ENCODE data around the gene ABCC3.
A peak's percentile ranks its signal among the peaks of the same experiment; 100 is the strongest.

ABCC3 gene

GRCh38 chr17:50627036-50627781 lies 7.5 kb upstream of the ABCC3 start:
- no peak overlapping the region for H3K4me3 Mint-ChIP-seq
- peaks cover 68 to 95% of the 10 kb centered on the region in 2 donors for H3K27me3 Mint-ChIP-seq
- H3K27ac Mint-ChIP-seq: peak overlapping the region in 1 of 2 donors; percentile 54
- DNase-seq (no peak), ATAC-seq (replicated peaks) (no peak)
- no peaks in the 10 kb centered on the region for H3K36me3 Mint-ChIP-seq (ENCODE audit: insufficient read depth)
- no peaks in the 10 kb centered on the region for H3K9me3 Mint-ChIP-seq
- H3K4me1 Mint-ChIP-seq (ENCODE audit: low read depth in 2 of 2): peaks cover 0 to 13% of the 10 kb centered on the region in 2 donors

- ATAC-seq (replicated peaks): peak; percentile 52
- DNase-seq: no peak
- peak overlapping the region in 1 of 2 donors; percentile 54 for H3K27ac Mint-ChIP-seq
- H3K36me3 Mint-ChIP-seq (ENCODE audit: insufficient read depth): no peaks in the 10 kb centered on the region
- H3K4me1 Mint-ChIP-seq (ENCODE audit: low read depth in 2 of 2): peaks cover 0 to 13% of the 10 kb centered on the region in 2 donors
- H3K27me3 Mint-ChIP-seq: peaks cover 76 to 97% of the 10 kb centered on the region in 2 donors
- H3K4me3 Mint-ChIP-seq: peak overlapping the region in 1 of 2 donors; percentile 33
- no peaks in the 10 kb centered on the region for H3K9me3 Mint-ChIP-seq
Measured at GRCh38 chr17:50627782-50628601, 6.7 kb upstream of the ABCC3 start.

- H3K27me3 Mint-ChIP-seq: peaks cover 88 to 96% of the 10 kb centered on the region in 2 donors
- ATAC-seq (replicated peaks) (no peak), DNase-seq (no peak)
Measured at GRCh38 chr17:50629902-50630301, 4.8 kb upstream of the ABCC3 start.

GRCh38 chr17:50630524-50631194 lies 4.0 kb upstream of the ABCC3 start:
- no peak overlapping the region for H3K4me3 Mint-ChIP-seq
- DNase-seq (peak; percentile 47 to 56 (median 55)), ATAC-seq (replicated peaks) (peak; percentile 75)
- H3K27me3 Mint-ChIP-seq: peaks cover 82 to 94% of the 10 kb centered on the region in 2 donors
- no peak overlapping the region for H3K27ac Mint-ChIP-seq
- H3K9me3 Mint-ChIP-seq: no peaks in the 10 kb centered on the region
- H3K36me3 Mint-ChIP-seq (ENCODE audit: insufficient read depth): no peaks in the 10 kb centered on the region
- peaks cover 3 to 13% of the 10 kb centered on the region in 2 donors for H3K4me1 Mint-ChIP-seq (ENCODE audit: low read depth in 2 of 2)

More at GRCh38 chr17:50629902-50630301, 4.8 kb upstream of the ABCC3 start:
- Mint-ChIP-seq H3K36me3 (ENCODE audit: insufficient read depth) (no peaks in the 10 kb centered on the region), H3K4me1 (ENCODE audit: low read depth in 2 of 2) (peaks cover 3 to 13% of the 10 kb centered on the region in 2 donors), H3K4me3 (no peak overlapping the region), H3K9me3 (no peaks in the 10 kb centered on the region), H3K27ac (no peak overlapping the region)

- peaks cover 82 to 94% of the 10 kb centered on the region in 2 donors for H3K27me3 Mint-ChIP-seq
- no peak overlapping the region for H3K4me3 Mint-ChIP-seq
- peaks cover 7 to 13% of the 10 kb centered on the region in 2 donors for H3K4me1 Mint-ChIP-seq (ENCODE audit: low read depth in 2 of 2)
- ATAC-seq (replicated peaks) (no peak), DNase-seq (no peak)
- no peak overlapping the region for H3K27ac Mint-ChIP-seq
- H3K36me3 Mint-ChIP-seq (ENCODE audit: insufficient read depth): no peaks in the 10 kb centered on the region
- H3K9me3 Mint-ChIP-seq: no peaks in the 10 kb centered on the region
Measured at GRCh38 chr17:50631195-50631907, 3.3 kb upstream of the ABCC3 start.

GRCh38 chr17:50631908-50632571 lies 2.6 kb upstream of the ABCC3 start:
- ATAC-seq (replicated peaks) (no peak), DNase-seq (no peak)
- Mint-ChIP-seq H3K36me3 (ENCODE audit: insufficient read depth) (no peaks in the 10 kb centered on the region), H3K4me1 (ENCODE audit: low read depth in 2 of 2) (peaks cover 7 to 13% of the 10 kb centered on the region in 2 donors), H3K27me3 (peaks cover 82 to 94% of the 10 kb centered on the region in 2 donors), H3K4me3 (no peak overlapping the region), H3K9me3 (no peaks in the 10 kb centered on the region), H3K27ac (no peak overlapping the region)

GRCh38 chr17:50632637-50633036 lies 2.0 kb upstream of the ABCC3 start:
- H3K36me3 Mint-ChIP-seq (ENCODE audit: insufficient read depth): no peaks in the 10 kb centered on the region
- H3K4me1 Mint-ChIP-seq (ENCODE audit: low read depth in 2 of 2): peaks cover 7 to 17% of the 10 kb centered on the region in 2 donors
- no peaks in the 10 kb centered on the region for H3K9me3 Mint-ChIP-seq
- H3K27ac Mint-ChIP-seq: no peak overlapping the region
- DNase-seq: no peak
- ATAC-seq (replicated peaks): no peak
- H3K27me3 Mint-ChIP-seq: peaks cover 82 to 94% of the 10 kb centered on the region in 2 donors
- H3K4me3 Mint-ChIP-seq: no peak overlapping the region

- Mint-ChIP-seq H3K27me3 (peaks cover 84 to 94% of the 10 kb centered on the region in 2 donors), H3K27ac (no peak overlapping the region), H3K9me3 (no peaks in the 10 kb centered on the region), H3K4me1 (ENCODE audit: low read depth in 2 of 2) (peaks cover 7 to 10% of the 10 kb centered on the region in 2 donors), H3K36me3 (ENCODE audit: insufficient read depth) (no peaks in the 10 kb centered on the region), H3K4me3 (peak overlapping the region in 1 of 2 donors; percentile 26)
- no peak for DNase-seq
- ATAC-seq (replicated peaks): no peak
Measured at GRCh38 chr17:50633683-50634082, 998 bp upstream of the ABCC3 start.

- Mint-ChIP-seq H3K9me3 (no peaks in the 10 kb centered on the region), H3K4me1 (ENCODE audit: low read depth in 2 of 2) (peaks cover 7 to 10% of the 10 kb centered on the region in 2 donors), H3K36me3 (ENCODE audit: insufficient read depth) (no peaks in the 10 kb centered on the region), H3K4me3 (no peak overlapping the region), H3K27ac (no peak overlapping the region), H3K27me3 (peaks cover 71 to 85% of the 10 kb centered on the region in 2 donors)
- ATAC-seq (replicated peaks) (peak; percentile 7), DNase-seq (no peak)
Measured at GRCh38 chr17:50634915-50635731, 442 bp downstream of the ABCC3 start.

- Mint-ChIP-seq H3K27ac (no peak overlapping the region), H3K4me3 (no peak overlapping the region), H3K27me3 (peaks cover 66 to 80% of the 10 kb centered on the region in 2 donors), H3K36me3 (ENCODE audit: insufficient read depth) (no peaks in the 10 kb centered on the region), H3K9me3 (no peaks in the 10 kb centered on the region), H3K4me1 (ENCODE audit: low read depth in 2 of 2) (peaks cover 7 to 8% of the 10 kb centered on the region in 2 donors)
- no peak for ATAC-seq (replicated peaks)
- DNase-seq: no peak
Measured at GRCh38 chr17:50635732-50635981, 976 bp downstream of the ABCC3 start.

- no peak for ATAC-seq (replicated peaks)
- peaks cover 7 to 8% of the 10 kb centered on the region in 2 donors for H3K4me1 Mint-ChIP-seq (ENCODE audit: low read depth in 2 of 2)
- DNase-seq: no peak
- no peaks in the 10 kb centered on the region for H3K9me3 Mint-ChIP-seq
- H3K4me3 Mint-ChIP-seq: no peak overlapping the region
- H3K36me3 Mint-ChIP-seq (ENCODE audit: insufficient read depth): no peaks in the 10 kb centered on the region
- H3K27me3 Mint-ChIP-seq: peaks cover 61 to 79% of the 10 kb centered on the region in 2 donors
- H3K27ac Mint-ChIP-seq: no peak overlapping the region
Measured at GRCh38 chr17:50635982-50636803, 1.5 kb downstream of the ABCC3 start.

Measured in effector memory CD8-positive, alpha-beta T cell (primary cell).